Activated naive CD4-positive, alpha-beta T cell treated with anti-CD3 and anti-CD28 coated beads, Interleukin-2, amount 50 U/mL, for 72 hours (primary cell): ENCODE measurements around the gene NT5DC4. TPM values are rescaled to one million over a fixed set of nuclear protein-coding genes. Genes with fewer than 3 reads are reported as not detected.
"Not testable (repeated sequence)": the region's sequence is repeated elsewhere in the genome, so short reads cannot be mapped to it uniquely, and the experiment has no call there.

Source experiments
- ATAC-seq, 2 donors: fragments of 150-1000 bp; cut with Tn5 transposase; 2 replicates each; pipeline ENCODE4 v1.10.0; 2021; ENCODE audit warnings: mild to moderate bottlenecking in 2 of 2, moderate library complexity in 2 of 2
- DNase-seq, 2 donors: peaks; one replicate each; pipeline ENCODE4 v3.0.0; 2021 to 2022; ENCODE audit warnings: low spot score in 2 of 2
- H3K27ac Mint-ChIP-seq, 2 donors: one replicate each; pipeline ENCODE4 v1.8.0; 2022; ENCODE audit warnings: mild to moderate bottlenecking in 2 of 2, mixed read lengths in 2 of 2
- H3K36me3 Mint-ChIP-seq, 2 donors: one replicate each; pipeline ENCODE4 v1.8.0; 2022; ENCODE audit warnings: mixed read lengths in 2 of 2
- H3K9me3 Mint-ChIP-seq, 2 donors: one replicate each; pipeline ENCODE4 v1.8.0; 2022; ENCODE audit warnings: mixed read lengths in 2 of 2
- total RNA-seq, 2 donors: library from RNA; stranded (reverse); gene quantifications; one replicate each; pipeline ENCODE4 v1.2.3, GENCODE V29; 2022

NT5DC4 gene
- total RNA-seq, 2 donors from 2014 or later: not detected

- DNase-seq (peak; percentile 35 to 74), ATAC-seq (peak; percentile 64 to 69)
- H3K27ac Mint-ChIP-seq: peak overlapping the region; percentile 69 to 96
- H3K36me3 Mint-ChIP-seq: no peaks in the 10 kb centered on the region
- H3K9me3 Mint-ChIP-seq: no peaks in the 10 kb centered on the region
Observed at GRCh38 chr2:112692918-112693317, 27.9 kb upstream of the NT5DC4 start.

GRCh38 chr2:112693596-112693995 is 27.2 kb upstream of the NT5DC4 start:
- Mint-ChIP-seq H3K9me3 (no peaks in the 10 kb centered on the region), H3K36me3 (no peaks in the 10 kb centered on the region), H3K27ac (peak overlapping the region in 1 of 2 donors; percentile 96)
- ATAC-seq (no peak), DNase-seq (no peak)

DNA sequence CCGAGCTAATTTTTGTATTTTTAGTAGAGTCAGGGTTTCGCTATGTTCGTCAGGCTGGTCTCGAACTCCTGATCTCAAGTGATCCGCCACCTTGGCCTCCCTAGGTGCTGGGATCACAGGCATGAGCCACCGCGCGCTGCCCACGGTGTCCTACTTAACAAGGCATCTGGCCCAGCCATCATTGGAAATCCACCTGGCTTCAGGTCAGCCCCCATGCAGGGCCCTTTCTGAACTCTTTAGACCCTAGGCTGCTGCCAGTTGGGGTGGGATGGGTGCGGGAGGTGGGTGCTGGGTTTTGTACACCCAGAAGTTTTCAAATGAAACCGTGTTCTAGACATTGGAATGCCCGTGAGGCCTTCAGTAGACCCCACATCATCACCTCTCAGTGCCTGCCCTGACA is 26.6 kb upstream of the NT5DC4 start:
- no peak for DNase-seq
- Mint-ChIP-seq H3K36me3 (no peaks in the 10 kb centered on the region), H3K27ac (peak overlapping the region in 1 of 2 donors; percentile 96), H3K9me3 (no peaks in the 10 kb centered on the region)
- no peak for ATAC-seq

- Mint-ChIP-seq H3K27ac (no peak overlapping the region), H3K9me3 (no peaks in the 10 kb centered on the region), H3K36me3 (no peaks in the 10 kb centered on the region)
- no peak for DNase-seq
- no peak for ATAC-seq
Observed at GRCh38 chr2:112698834-112699515, 21.8 kb upstream of the NT5DC4 start.

- DNase-seq (no peak), ATAC-seq (no peak)
- Mint-ChIP-seq H3K36me3 (no peaks in the 10 kb centered on the region), H3K9me3 (no peaks in the 10 kb centered on the region), H3K27ac (no peak overlapping the region)
Observed at GRCh38 chr2:112699984-112700667, 20.7 kb upstream of the NT5DC4 start.

GRCh38 chr2:112701052-112701451 is 19.8 kb upstream of the NT5DC4 start:
- Mint-ChIP-seq H3K27ac (no peak overlapping the region), H3K9me3 (no peaks in the 10 kb centered on the region), H3K36me3 (no peaks in the 10 kb centered on the region)
- no peak for DNase-seq
- no peak for ATAC-seq

- Mint-ChIP-seq H3K36me3 (no peaks in the 10 kb centered on the region), H3K27ac (no peak overlapping the region), H3K9me3 (no peaks in the 10 kb centered on the region)
- no peak for DNase-seq
- ATAC-seq: no peak
Observed at GRCh38 chr2:112703684-112704083, 17.1 kb upstream of the NT5DC4 start.

GRCh38 chr2:112705575-112705974 is 15.2 kb upstream of the NT5DC4 start:
- Mint-ChIP-seq H3K36me3 (no peaks in the 10 kb centered on the region), H3K27ac (no peak overlapping the region), H3K9me3 (no peaks in the 10 kb centered on the region)
- ATAC-seq: no peak
- DNase-seq: no peak

- ATAC-seq: peak; percentile 87 to 99
- H3K36me3 Mint-ChIP-seq: no peaks in the 10 kb centered on the region
- no peak for DNase-seq
- no peaks in the 10 kb centered on the region for H3K9me3 Mint-ChIP-seq
- H3K27ac Mint-ChIP-seq: no peak overlapping the region
Observed at GRCh38 chr2:112706170-112706664, 14.6 kb upstream of the NT5DC4 start.

DNA sequence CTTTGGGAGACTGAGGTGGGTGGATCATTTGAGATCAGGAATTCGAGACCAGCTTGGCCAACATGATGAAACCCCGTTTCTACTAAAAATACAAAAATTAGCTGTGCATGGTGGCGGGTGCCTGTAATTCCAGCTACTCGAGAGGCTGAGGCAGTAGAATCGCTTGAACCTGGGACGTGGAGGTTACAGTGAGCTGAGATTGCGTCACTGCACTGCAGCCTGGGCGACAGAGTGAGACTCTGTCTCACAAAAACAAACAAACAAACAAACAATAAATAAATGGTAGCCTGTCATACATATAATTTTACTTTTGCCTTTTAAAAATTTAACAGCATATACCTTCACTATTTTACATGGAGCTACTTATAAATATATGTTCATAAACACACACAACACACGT is 13.9 kb upstream of the NT5DC4 start:
- not testable (repeated sequence) for H3K27ac Mint-ChIP-seq, ATAC-seq

DNA sequence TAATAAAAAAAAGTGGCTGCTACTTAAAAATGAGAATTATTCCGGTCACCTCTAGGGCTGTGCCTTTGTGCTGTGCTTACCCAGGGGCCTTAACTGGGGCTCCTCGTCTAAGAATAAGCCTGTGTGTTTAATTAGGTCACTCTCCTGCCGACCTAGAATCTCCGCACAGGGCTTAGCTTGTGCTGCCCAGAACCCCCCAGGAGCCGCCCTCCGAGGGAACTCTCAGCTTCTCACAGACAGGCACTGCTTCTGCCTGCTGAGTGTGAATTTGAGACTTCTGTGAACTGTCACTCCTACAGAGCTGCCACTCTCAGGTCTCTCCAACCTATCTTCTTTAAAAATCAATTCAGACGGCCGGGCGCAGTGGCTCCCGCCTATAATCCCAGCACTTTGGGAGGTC is 11.9 kb upstream of the NT5DC4 start:
- DNase-seq (no peak), ATAC-seq (no peak)
- no peaks in the 10 kb centered on the region for H3K9me3 Mint-ChIP-seq
- no peaks in the 10 kb centered on the region for H3K36me3 Mint-ChIP-seq
- peak overlapping the region in 1 of 2 donors; percentile 13 for H3K27ac Mint-ChIP-seq

More for the DNA sequence above, 13.9 kb upstream of the NT5DC4 start:
- not testable (repeated sequence) for DNase-seq, H3K9me3 Mint-ChIP-seq, H3K36me3 Mint-ChIP-seq

GRCh38 chr2:112709703-112710102 is 11.1 kb upstream of the NT5DC4 start:
- ATAC-seq (no peak), DNase-seq (no peak)
- Mint-ChIP-seq H3K36me3 (no peaks in the 10 kb centered on the region), H3K27ac (peak overlapping the region in 1 of 2 donors; percentile 13), H3K9me3 (no peaks in the 10 kb centered on the region)

DNA sequence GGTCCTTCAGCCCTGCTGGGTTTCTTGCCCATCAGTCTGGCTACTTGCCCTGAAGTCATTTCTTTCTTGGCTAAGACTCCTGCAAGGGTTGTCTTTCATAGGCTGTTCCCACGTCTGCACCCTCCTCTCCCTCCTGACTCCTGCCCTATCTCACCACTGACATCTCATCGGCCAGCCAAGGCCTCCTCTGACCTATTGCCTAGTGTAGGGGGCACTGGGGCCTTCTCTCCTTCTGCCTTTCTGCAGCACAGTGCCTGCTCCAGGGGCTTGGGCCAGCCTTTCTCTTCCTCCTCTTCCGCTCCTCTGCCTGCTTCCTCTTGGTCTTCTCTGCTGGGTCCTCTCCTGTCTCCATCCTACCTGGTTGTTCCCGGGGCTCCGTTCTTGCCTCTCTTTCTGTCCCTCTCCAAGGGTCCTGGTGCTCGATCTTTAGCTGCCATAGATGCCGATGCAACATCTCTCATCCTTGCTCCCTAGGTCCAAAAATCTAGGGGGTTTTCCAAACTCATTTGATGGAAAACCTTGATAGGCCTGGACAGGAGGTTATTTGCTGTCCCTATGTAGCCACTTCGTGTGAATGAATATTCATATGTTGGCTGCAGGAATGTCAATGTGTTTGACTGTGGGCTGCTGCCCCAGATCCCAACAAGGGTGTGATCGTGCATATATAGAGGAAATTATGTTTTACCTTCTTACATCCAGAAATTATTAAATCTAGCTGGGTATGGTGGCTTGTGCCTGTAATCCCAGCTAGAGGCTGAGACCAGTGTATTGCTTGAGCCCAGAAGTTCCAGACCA is 9.7 kb upstream of the NT5DC4 start:
- no peaks in the 10 kb centered on the region for H3K36me3 Mint-ChIP-seq
- H3K9me3 Mint-ChIP-seq: no peaks in the 10 kb centered on the region
- ATAC-seq (no peak), DNase-seq (no peak)
- H3K27ac Mint-ChIP-seq: no peak overlapping the region

DNA sequence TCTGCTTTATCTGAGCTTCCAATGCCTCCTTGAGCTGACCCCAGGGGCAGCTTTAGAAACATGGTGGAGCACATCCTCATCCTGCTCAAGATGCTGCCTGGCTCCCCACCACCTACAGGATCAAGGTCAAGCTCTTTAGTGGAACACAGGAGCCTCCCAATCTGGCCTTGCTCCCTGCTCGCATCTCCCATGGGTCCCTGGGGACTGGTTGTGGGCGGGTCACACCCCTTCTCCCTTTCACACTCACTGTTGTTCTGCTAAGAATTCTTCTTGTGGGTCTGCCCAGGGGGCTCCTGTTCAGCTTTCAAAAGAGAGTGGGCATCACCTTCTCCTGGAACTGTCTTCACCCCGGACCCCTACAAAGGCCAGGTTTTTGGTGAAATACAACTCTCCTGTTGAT is 8.4 kb upstream of the NT5DC4 start:
- ATAC-seq (no peak), DNase-seq (no peak)
- H3K27ac Mint-ChIP-seq: peak overlapping the region in 1 of 2 donors; percentile 10
- no peaks in the 10 kb centered on the region for H3K9me3 Mint-ChIP-seq
- no peaks in the 10 kb centered on the region for H3K36me3 Mint-ChIP-seq

DNA sequence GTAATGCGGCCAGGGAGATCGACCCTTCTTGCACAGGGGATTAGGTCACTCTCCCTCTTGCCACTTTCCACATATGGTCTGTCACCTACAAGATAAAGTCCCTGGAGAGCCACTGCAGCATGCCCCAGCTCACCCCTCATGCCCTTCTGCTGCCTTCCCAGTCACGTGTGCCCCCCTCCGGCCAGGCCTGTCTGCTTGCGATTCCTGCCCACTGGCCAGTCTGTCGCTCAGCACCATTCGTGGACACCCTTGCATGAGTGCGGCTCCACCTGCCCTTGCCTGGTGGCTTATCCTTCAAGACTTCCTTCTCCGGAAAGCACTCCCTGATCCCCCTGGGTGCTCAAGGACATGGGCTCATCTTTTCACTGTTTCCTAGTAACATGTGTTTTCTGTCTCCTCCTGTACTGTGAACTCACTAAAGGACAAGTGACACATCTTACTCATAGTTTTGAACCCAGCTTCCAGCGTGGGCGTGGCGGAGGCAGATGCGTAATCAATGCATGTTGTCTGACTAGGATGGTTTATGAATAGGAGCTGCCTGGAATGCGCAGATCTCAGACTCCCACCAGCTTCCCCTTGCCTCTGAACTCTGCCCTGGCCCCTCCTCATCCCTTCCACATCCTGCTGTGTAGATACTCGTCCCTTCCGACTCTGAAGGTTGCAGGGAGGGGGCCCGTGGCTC is 7.8 kb upstream of the NT5DC4 start:
- Mint-ChIP-seq H3K9me3 (no peaks in the 10 kb centered on the region), H3K27ac (peak overlapping the region; percentile 3 to 10), H3K36me3 (no peaks in the 10 kb centered on the region)
- ATAC-seq (peak; percentile 71 to 91), DNase-seq (peak in 1 of 2 donors; percentile 41)

DNA sequence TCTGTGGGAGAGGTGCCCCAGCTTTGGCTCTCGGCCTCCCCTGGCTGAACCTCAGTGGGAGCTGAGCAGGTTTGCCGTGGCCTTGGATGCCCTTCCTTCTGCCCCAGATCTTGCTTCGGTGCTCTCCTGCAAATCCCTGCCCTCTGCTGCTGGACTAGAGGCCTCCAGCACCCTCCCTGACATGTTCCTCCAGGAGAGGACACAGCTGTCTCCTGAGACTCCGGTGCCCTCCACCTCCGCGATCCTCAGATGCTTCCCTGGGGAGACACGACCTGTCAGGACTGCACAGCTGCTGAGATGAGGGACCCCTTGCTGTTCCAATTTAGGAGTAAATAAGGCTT is 7.3 kb upstream of the NT5DC4 start:
- no peaks in the 10 kb centered on the region for H3K36me3 Mint-ChIP-seq
- no peaks in the 10 kb centered on the region for H3K9me3 Mint-ChIP-seq
- peak overlapping the region in 1 of 2 donors; percentile 10 for H3K27ac Mint-ChIP-seq
- ATAC-seq (no peak), DNase-seq (no peak)

DNA sequence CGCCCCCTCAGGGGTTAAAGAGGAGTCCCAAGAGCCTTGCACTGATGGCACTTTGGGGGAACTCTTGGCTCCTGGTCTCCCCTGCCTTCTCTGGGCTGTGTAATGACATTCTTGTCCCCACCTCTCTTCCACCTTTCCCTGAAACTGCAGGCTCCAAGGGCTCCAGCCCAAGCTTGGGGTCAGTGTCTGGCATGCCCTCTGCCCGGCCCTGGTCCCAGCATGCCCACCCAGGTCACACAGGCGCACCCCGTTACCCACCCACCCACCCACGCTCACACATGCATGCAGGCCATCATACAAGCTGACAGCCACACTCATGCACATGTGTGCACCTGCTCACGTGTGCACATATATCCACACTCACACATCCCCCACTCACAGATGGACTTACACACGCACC is 6.9 kb upstream of the NT5DC4 start:
- ATAC-seq (no peak), DNase-seq (no peak)
- H3K36me3 Mint-ChIP-seq: no peaks in the 10 kb centered on the region
- no peaks in the 10 kb centered on the region for H3K9me3 Mint-ChIP-seq
- no peak overlapping the region for H3K27ac Mint-ChIP-seq
